AG09309 (cell line): ENCODE data around the gene CEP83.
A peak's percentile ranks its signal among the peaks of the same experiment; 100 is the strongest.

Experiments
- DNase-seq: peaks from one replicate; pipeline ENCODE4 v3.0.0-alpha.2; 2010; ENCODE audit warnings: low read depth
- H3K4me3 ChIP-seq: 2 replicates; pipeline ENCODE4 v1.5.1; 2011; ENCODE audit warnings: mild to moderate bottlenecking, low read depth, low read length, moderate library complexity; ENCODE audit not compliant: control insufficient read depth
- TF ChIP-seq, protein P1 (sequence below): IDR thresholded peaks from 2 replicates; pipeline ENCODE4 v1.5.1; 2011; ENCODE audit warnings: mild to moderate bottlenecking, low read depth, low read length, inconsistent platforms; ENCODE audit not compliant: insufficient read depth, control insufficient read depth; ENCODE audit errors: missing control alignments

Gene CEP83

DNA sequence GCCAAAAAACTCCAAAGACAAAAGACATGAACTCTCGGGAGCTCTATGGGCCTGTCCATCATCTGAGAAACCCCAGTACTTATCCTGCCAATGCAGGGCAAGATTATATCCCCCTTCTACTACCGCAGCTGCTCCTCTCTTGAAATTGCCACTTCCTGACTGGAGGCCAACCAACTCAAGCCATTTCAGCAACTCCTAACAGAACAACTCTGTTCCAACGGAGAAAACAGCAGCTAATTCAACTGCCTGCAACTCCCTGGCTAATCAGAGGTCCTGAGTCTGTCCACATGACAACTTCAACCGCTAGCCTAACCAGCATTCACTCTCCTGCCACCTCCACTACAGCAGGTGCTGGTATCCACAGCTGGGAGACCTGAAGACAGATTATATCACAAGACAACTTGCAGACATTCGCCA, 24.1 kb downstream of the CEP83 start:
- no peak overlapping the region for H3K4me3 ChIP-seq
- no peak for DNase-seq
- TF ChIP-seq, protein P1, sequence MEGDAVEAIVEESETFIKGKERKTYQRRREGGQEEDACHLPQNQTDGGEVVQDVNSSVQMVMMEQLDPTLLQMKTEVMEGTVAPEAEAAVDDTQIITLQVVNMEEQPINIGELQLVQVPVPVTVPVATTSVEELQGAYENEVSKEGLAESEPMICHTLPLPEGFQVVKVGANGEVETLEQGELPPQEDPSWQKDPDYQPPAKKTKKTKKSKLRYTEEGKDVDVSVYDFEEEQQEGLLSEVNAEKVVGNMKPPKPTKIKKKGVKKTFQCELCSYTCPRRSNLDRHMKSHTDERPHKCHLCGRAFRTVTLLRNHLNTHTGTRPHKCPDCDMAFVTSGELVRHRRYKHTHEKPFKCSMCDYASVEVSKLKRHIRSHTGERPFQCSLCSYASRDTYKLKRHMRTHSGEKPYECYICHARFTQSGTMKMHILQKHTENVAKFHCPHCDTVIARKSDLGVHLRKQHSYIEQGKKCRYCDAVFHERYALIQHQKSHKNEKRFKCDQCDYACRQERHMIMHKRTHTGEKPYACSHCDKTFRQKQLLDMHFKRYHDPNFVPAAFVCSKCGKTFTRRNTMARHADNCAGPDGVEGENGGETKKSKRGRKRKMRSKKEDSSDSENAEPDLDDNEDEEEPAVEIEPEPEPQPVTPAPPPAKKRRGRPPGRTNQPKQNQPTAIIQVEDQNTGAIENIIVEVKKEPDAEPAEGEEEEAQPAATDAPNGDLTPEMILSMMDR: no peak

DNA sequence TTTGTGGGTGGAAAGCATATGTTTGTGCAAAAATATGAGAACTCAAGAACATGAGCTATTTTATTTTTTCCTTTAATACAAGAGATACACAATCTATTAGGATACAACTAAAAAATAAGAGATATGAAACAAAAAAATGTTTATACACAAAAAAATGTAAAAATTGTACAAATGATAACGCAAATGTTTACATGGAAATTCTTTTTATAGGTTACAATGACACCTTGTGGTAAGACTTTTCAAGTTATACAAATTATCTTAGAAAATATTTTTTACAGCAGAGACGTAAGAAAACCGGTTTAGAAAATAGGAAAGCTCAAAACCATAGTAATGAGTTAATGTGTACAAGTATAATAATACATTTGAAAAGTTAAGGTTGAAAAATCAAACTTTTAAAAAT, 25.5 kb downstream of the CEP83 start:
- no peak overlapping the region for H3K4me3 ChIP-seq
- TF ChIP-seq, protein P1: no peak
- no peak for DNase-seq

DNA sequence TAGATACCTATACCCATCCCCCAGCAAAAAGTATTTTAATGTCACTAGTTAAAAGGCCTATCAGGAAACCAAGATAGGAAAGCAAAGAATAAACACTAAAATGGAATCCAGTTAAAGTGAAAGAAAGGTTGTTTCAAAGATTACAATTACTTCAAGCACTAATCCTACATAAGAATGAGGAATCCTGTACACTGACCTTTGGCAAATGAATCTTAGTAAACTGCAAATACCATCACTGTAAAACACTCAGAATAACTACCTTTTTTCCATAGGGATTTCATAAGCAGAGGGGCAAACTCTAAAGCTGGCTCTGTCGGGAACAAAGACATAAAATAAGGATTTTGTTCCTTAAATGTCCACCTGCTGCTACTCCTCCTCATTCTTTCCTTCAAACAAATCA, 25.9 kb downstream of the CEP83 start:
- H3K4me3 ChIP-seq: no peak overlapping the region
- TF ChIP-seq, protein P1: no peak
- DNase-seq: no peak

DNA sequence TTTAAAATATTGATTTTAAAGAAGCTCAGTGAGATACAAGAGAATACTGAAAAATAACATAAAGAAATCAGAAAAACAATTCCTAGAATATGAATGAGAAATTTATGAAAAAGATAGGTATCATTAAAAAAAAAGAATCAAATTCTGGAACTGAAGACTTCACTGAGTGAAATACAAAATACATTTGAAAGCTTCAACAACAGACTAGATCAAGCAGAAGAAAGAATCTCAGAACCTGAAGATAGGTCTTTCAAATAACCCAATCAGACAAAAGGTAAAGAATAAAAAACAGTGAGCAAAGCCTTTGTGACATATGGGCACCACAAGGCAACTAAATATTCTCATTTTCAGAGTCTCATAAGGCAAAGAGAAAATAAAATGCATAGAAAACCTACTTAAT, 29.4 kb downstream of the CEP83 start:
- TF ChIP-seq, protein P1: no peak
- DNase-seq: no peak
- no peak overlapping the region for H3K4me3 ChIP-seq

DNA sequence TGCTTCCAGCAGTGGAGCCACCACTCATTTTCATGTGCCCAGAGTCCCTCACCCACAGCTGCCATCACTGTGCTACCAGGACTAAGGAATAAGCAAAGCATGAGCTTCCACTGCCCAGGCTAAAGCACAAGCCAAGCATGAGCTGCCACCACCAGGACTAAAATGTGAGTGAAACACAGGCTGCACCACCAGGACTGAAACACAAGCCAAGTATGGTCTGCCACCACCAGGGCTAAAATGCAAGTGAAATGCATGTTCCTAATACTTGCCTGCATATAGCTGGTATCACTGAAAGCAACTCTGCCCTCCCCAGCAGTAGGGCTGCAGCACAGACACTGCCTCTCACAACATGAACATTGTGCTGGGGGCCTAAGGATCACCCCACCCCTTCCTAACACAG, 30.0 kb downstream of the CEP83 start:
- TF ChIP-seq, protein P1: peak; percentile 3
- no peak for DNase-seq
- no peak overlapping the region for H3K4me3 ChIP-seq

DNA sequence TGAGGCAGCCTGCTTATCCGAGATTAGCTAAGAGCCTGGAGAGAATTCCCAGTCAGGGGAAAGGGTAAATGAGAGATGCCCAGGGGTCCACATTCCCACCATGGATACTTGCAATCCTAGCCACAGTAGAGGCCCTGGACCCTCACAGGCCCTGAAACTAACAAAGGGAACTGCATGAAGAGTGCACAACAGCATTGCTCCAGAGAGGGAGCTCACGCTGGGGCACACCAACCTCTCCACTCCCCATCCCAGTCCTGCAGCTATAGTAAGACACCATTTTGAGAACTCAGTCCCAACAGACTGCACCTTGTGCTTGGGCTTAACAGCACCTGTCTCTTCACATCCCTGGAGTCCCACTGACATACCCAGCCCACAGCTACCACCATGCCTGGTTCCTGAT, 30.5 kb downstream of the CEP83 start:
- TF ChIP-seq, protein P1: no peak
- no peak overlapping the region for H3K4me3 ChIP-seq
- DNase-seq: no peak
